Measurements from ENCODE around the gene CTBP1.

The CTBP1 gene

GRCh38 chr4:1195891-1196401 is 53.0 kb downstream of the CTBP1 start:
- Histone ChIP-seq H3F3A (ENCODE audit: low read depth) (peaks cover under 1% of the 10 kb centered on the region; the same call in 1 of the 2 replicates), H3K4me3 (ENCODE audit: low read length, poor library complexity, severe bottlenecking) (no peak overlapping the region), H4K20me1 (ENCODE audit: insufficient read depth, low read length, poor library complexity, severe bottlenecking) (peaks cover 9% of the 10 kb centered on the region), H3K27me3 (ENCODE audit: insufficient read depth, low read length, poor library complexity, severe bottlenecking) (no peaks in the 10 kb centered on the region), H3K79me2 (ENCODE audit: insufficient read depth, low read length) (peaks cover 49% of the 10 kb centered on the region), H3K4me2 (ENCODE audit: low read depth, low read length, poor library complexity, severe bottlenecking) (peak overlapping the region; percentile 13), H3K9me2 (replicated peaks; ENCODE audit: low read depth, low read length) (no peaks in the 10 kb centered on the region), H3K9ac (ENCODE audit: low read depth, low read length, poor library complexity, severe bottlenecking) (no peak overlapping the region), H2AFZ (ENCODE audit: low read length) (no peak overlapping the region), H3K4me1 (ENCODE audit: insufficient read depth, low read length, poor library complexity, severe bottlenecking) (peaks cover 25% of the 10 kb centered on the region), H3K36me3 (ENCODE audit: insufficient read depth, low read length) (peaks cover 10% of the 10 kb centered on the region; the same call in 1 of the 2 replicates), H3K9me3 (ENCODE audit: insufficient read depth, low read depth, low read length) (no peaks in the 10 kb centered on the region)
- TF ChIP-seq EZH2phosphoT487 (IDR thresholded peaks at IDR 0.05; ENCODE audit: borderline replicate concordance) = no peak
- TF ChIP-seq CTCF (conservative IDR thresholded peaks at IDR 0.05; ENCODE audit: low read length) = no peak

GRCh38 chr4:1195109-1195671 is 53.7 kb downstream of the CTBP1 start:
- no peak overlapping the region for H2AFZ ChIP-seq (ENCODE audit: low read length)
- H3K4me2 ChIP-seq (ENCODE audit: low read depth, low read length, poor library complexity, severe bottlenecking) = no peak overlapping the region
- peaks cover 9% of the 10 kb centered on the region for H4K20me1 ChIP-seq (ENCODE audit: insufficient read depth, low read length, poor library complexity, severe bottlenecking)
- H3K27me3 ChIP-seq (ENCODE audit: insufficient read depth, low read length, poor library complexity, severe bottlenecking) = no peaks in the 10 kb centered on the region
- peaks cover 10% of the 10 kb centered on the region; the same call in 1 of the 2 replicates for H3K36me3 ChIP-seq (ENCODE audit: insufficient read depth, low read length)
- no peak overlapping the region for H3K4me3 ChIP-seq (ENCODE audit: low read length, poor library complexity, severe bottlenecking)
- H3K9me2 ChIP-seq (replicated peaks; ENCODE audit: low read depth, low read length) = no peaks in the 10 kb centered on the region
- peaks cover 43% of the 10 kb centered on the region for H3K79me2 ChIP-seq (ENCODE audit: insufficient read depth, low read length)
- H3K9me3 ChIP-seq (ENCODE audit: insufficient read depth, low read depth, low read length) = no peaks in the 10 kb centered on the region
- no peaks in the 10 kb centered on the region for H3F3A ChIP-seq (ENCODE audit: low read depth)
- peaks cover 18% of the 10 kb centered on the region for H3K4me1 ChIP-seq (ENCODE audit: insufficient read depth, low read length, poor library complexity, severe bottlenecking)
- TF ChIP-seq EZH2phosphoT487 (IDR thresholded peaks at IDR 0.05; ENCODE audit: borderline replicate concordance) (no peak), CTCF (conservative IDR thresholded peaks at IDR 0.05; ENCODE audit: low read length) (no peak)
- no peak overlapping the region for H3K9ac ChIP-seq (ENCODE audit: low read depth, low read length, poor library complexity, severe bottlenecking)

GRCh38 chr4:1194010-1194900 is 54.7 kb downstream of the CTBP1 start:
- Histone ChIP-seq H3F3A (ENCODE audit: low read depth) (no peaks in the 10 kb centered on the region), H3K9ac (ENCODE audit: low read depth, low read length, poor library complexity, severe bottlenecking) (no peak overlapping the region), H4K20me1 (ENCODE audit: insufficient read depth, low read length, poor library complexity, severe bottlenecking) (peaks cover 9% of the 10 kb centered on the region), H3K4me2 (ENCODE audit: low read depth, low read length, poor library complexity, severe bottlenecking) (no peak overlapping the region), H3K9me3 (ENCODE audit: insufficient read depth, low read depth, low read length) (no peaks in the 10 kb centered on the region), H3K4me3 (ENCODE audit: low read length, poor library complexity, severe bottlenecking) (no peak overlapping the region), H2AFZ (ENCODE audit: low read length) (no peak overlapping the region), H3K79me2 (ENCODE audit: insufficient read depth, low read length) (peaks cover 34% of the 10 kb centered on the region), H3K27me3 (ENCODE audit: insufficient read depth, low read length, poor library complexity, severe bottlenecking) (no peaks in the 10 kb centered on the region), H3K36me3 (ENCODE audit: insufficient read depth, low read length) (peaks cover 10% of the 10 kb centered on the region; the same call in 1 of the 2 replicates), H3K9me2 (replicated peaks; ENCODE audit: low read depth, low read length) (no peaks in the 10 kb centered on the region), H3K4me1 (ENCODE audit: insufficient read depth, low read length, poor library complexity, severe bottlenecking) (peaks cover 8% of the 10 kb centered on the region)
- TF ChIP-seq EZH2phosphoT487 (IDR thresholded peaks at IDR 0.05; ENCODE audit: borderline replicate concordance) (no peak), CTCF (conservative IDR thresholded peaks at IDR 0.05; ENCODE audit: low read length) (no peak)
